Loucy (cell line): Measurements from ENCODE around the gene RBP3.

Source experiments
- CTCF ChIP-seq: fragments of 200-600 bp; sonication (generic); conservative IDR thresholded peaks from 2 replicates; pipeline ENCODE4 v1.5.1; 2014; ENCODE audit warnings: mild to moderate bottlenecking, antibody characterized with exemption, low read length
- EZH2phosphoT487 ChIP-seq: fragments of 200-600 bp; IDR thresholded peaks from 2 replicates; pipeline ENCODE4 v1.6.1; 2018; ENCODE audit warnings: antibody characterized with exemption, mild to moderate bottlenecking, moderate library complexity, borderline replicate concordance

- TF ChIP-seq CTCF (no peak), EZH2phosphoT487 (no peak)
Observed at GRCh38 chr10:47314416-47314970, 33.7 kb upstream of the RBP3 start.
